Osteocyte (in vitro differentiated cells): Measurements from ENCODE around the gene FCER1G. TPM values are rescaled to one million over a fixed set of nuclear protein-coding genes. Genes with fewer than 3 reads are reported as not detected.
A peak's percentile ranks its signal among the peaks of the same experiment; 100 is the strongest.

Experiments
- DNase-seq: peaks from one replicate; pipeline ENCODE4 v3.0.0; 2021; ENCODE audit warnings: mixed read lengths; ENCODE audit not compliant: unreplicated experiment; ENCODE audit errors: extremely low spot score
- H3K27ac Mint-ChIP-seq: one replicate; pipeline ENCODE4 v1.8.0; 2021; ENCODE audit warnings: mild to moderate bottlenecking, mixed read lengths; ENCODE audit not compliant: unreplicated experiment
- H3K27me3 Mint-ChIP-seq: one replicate; pipeline ENCODE4 v1.8.0; 2021; ENCODE audit warnings: mixed read lengths; ENCODE audit not compliant: unreplicated experiment
- H3K36me3 Mint-ChIP-seq: one replicate; pipeline ENCODE4 v1.8.0; 2021; ENCODE audit warnings: mixed read lengths; ENCODE audit not compliant: unreplicated experiment
- H3K4me1 Mint-ChIP-seq: one replicate; pipeline ENCODE4 v1.8.0; 2021; ENCODE audit warnings: mixed read lengths; ENCODE audit not compliant: unreplicated experiment
- H3K4me3 Mint-ChIP-seq: one replicate; pipeline ENCODE4 v1.8.0; 2021; ENCODE audit warnings: mild to moderate bottlenecking, moderate library complexity, mixed read lengths; ENCODE audit not compliant: unreplicated experiment
- H3K9me3 Mint-ChIP-seq: one replicate; pipeline ENCODE4 v1.8.0; 2021; ENCODE audit warnings: mixed read lengths; ENCODE audit not compliant: unreplicated experiment
- total RNA-seq: library from RNA; stranded (reverse); gene quantifications from 2 replicates; pipeline ENCODE4 v1.2.1, GENCODE V29; 2021
- TF ChIP-seq, protein P1 (sequence below): fragments of 200-600 bp; sonication (generic); IDR thresholded peaks from 2 replicates; pipeline ENCODE4 v1.5.0; 2021; ENCODE audit warnings: antibody characterized with exemption, mild to moderate bottlenecking, moderate library complexity

Gene FCER1G
- total RNA-seq, 1 donor from 2014 or later: not detected

DNA sequence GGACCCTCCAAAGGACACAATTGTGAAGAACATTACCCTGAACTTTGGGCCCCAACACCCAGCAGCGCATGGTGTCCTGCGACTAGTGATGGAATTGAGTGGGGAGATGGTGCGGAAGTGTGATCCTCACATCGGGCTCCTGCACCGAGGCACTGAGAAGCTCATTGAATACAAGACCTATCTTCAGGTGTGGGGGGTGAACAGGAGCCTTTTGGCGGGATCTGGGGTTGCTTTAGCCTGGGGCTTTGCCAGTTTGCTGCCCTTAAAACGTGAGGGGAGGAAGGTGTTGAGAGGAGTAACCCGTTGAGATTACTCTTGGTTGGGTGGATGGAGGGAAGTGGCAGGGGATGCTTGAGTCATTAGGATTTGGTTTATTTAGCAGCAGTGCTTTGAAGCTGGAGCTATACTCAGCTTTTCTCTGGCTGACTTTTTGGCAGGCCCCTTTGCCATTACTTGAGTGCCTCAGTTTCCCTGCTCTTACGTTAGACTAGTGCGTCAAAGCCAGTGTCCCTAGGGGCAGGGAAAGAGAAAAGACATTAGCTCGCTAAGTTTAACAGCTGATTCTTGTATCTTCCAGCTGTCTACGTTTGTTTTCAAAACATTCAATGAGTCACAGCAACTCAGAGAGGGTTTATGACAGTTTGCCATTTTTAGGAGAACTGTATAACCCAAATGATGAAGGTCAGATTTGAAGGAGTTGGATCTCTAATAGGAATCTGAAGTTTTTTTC is 8.5 kb upstream of the FCER1G start:
- no peak overlapping the region for H3K27ac Mint-ChIP-seq
- DNase-seq: no peak

DNA sequence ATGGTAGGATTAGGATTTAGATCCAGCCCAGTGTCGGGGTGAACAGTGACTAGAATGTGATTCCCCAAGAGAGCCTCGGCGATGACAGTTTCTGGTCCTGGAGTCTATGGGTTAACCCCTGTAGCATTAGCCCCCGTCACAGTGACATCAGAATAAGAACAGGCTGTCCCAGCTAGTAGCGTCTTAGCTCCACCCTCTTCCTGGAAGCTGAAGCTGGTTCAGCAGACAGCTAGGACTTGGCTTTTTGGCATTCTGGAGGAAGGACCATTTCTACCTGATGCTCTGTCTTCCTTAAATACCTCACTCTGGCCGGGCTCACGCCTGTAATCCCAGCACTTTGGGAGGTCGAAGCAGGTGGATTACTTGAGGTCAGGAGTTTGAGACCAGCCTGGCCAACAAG is 7.9 kb upstream of the FCER1G start:
- Mint-ChIP-seq H3K27me3 (no peaks in the 10 kb centered on the region), H3K27ac (no peak overlapping the region), H3K36me3 (peaks cover 39% of the 10 kb centered on the region), H3K4me3 (no peak overlapping the region), H3K4me1 (peaks cover 24% of the 10 kb centered on the region), H3K9me3 (no peaks in the 10 kb centered on the region)
- TF ChIP-seq, protein P1, sequence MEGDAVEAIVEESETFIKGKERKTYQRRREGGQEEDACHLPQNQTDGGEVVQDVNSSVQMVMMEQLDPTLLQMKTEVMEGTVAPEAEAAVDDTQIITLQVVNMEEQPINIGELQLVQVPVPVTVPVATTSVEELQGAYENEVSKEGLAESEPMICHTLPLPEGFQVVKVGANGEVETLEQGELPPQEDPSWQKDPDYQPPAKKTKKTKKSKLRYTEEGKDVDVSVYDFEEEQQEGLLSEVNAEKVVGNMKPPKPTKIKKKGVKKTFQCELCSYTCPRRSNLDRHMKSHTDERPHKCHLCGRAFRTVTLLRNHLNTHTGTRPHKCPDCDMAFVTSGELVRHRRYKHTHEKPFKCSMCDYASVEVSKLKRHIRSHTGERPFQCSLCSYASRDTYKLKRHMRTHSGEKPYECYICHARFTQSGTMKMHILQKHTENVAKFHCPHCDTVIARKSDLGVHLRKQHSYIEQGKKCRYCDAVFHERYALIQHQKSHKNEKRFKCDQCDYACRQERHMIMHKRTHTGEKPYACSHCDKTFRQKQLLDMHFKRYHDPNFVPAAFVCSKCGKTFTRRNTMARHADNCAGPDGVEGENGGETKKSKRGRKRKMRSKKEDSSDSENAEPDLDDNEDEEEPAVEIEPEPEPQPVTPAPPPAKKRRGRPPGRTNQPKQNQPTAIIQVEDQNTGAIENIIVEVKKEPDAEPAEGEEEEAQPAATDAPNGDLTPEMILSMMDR: no peak
- DNase-seq: no peak

More for the DNA sequence above, 8.5 kb upstream of the FCER1G start:
- Mint-ChIP-seq H3K36me3 (peaks cover 33% of the 10 kb centered on the region), H3K4me1 (peaks cover 28% of the 10 kb centered on the region), H3K4me3 (no peak overlapping the region), H3K27me3 (no peaks in the 10 kb centered on the region), H3K9me3 (no peaks in the 10 kb centered on the region)
- TF ChIP-seq, protein P1: no peak

DNA sequence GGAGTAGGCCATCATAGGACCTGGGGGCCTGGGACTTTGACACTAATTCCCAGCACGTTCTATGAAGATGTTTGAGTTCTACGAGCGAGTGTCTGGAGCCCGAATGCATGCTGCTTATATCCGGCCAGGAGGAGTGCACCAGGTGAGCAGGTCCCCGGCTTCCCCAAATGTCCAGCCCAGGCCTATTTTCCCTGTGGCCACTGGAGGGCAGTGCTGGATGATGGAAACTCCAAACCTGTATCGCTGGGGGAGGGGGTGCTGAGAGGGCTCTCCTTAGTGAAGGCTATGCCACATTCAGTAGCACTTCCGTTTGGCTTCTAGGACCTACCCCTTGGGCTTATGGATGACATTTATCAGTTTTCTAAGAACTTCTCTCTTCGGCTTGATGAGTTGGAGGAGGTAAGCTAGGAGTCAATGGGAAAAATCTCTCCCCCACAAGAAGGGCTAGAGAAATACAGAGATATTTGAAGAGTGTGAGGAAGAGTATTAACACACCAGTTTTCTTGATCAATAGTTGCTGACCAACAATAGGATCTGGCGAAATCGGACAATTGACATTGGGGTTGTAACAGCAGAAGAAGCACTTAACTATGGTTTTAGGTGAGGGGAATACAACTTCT is 5.2 kb upstream of the FCER1G start:
- Mint-ChIP-seq H3K27me3 (no peaks in the 10 kb centered on the region), H3K27ac (no peak overlapping the region), H3K4me1 (peaks cover 5% of the 10 kb centered on the region), H3K4me3 (no peak overlapping the region), H3K36me3 (peaks cover 52% of the 10 kb centered on the region), H3K9me3 (no peaks in the 10 kb centered on the region)
- TF ChIP-seq, protein P1: peak; percentile 83
- no peak for DNase-seq

DNA sequence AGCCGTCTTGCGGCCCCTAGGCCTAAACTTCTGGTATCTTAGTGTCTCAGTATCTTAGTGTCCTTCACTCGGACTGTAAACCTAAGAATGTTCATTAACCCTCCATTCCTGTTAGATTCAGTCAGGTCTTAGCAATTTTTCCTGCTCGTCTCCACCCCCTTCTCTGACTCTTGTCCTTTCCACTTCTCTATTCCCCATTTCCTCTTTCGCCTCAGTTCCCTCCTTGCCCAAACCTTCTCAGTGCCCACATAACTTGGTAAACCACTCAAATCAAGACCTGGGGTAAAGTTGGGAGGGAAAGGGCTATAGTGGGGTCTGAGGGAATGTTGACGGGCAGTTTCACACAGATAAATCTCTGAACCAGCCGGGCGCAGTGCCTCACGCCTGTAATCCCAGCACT is 726 bp upstream of the FCER1G start:
- H3K4me3 Mint-ChIP-seq: no peak overlapping the region
- H3K36me3 Mint-ChIP-seq: peaks cover 40% of the 10 kb centered on the region
- no peaks in the 10 kb centered on the region for H3K27me3 Mint-ChIP-seq
- no peak for DNase-seq
- H3K27ac Mint-ChIP-seq: no peak overlapping the region
- TF ChIP-seq, protein P1: no peak
- H3K9me3 Mint-ChIP-seq: no peaks in the 10 kb centered on the region
- H3K4me1 Mint-ChIP-seq: no peaks in the 10 kb centered on the region

DNA sequence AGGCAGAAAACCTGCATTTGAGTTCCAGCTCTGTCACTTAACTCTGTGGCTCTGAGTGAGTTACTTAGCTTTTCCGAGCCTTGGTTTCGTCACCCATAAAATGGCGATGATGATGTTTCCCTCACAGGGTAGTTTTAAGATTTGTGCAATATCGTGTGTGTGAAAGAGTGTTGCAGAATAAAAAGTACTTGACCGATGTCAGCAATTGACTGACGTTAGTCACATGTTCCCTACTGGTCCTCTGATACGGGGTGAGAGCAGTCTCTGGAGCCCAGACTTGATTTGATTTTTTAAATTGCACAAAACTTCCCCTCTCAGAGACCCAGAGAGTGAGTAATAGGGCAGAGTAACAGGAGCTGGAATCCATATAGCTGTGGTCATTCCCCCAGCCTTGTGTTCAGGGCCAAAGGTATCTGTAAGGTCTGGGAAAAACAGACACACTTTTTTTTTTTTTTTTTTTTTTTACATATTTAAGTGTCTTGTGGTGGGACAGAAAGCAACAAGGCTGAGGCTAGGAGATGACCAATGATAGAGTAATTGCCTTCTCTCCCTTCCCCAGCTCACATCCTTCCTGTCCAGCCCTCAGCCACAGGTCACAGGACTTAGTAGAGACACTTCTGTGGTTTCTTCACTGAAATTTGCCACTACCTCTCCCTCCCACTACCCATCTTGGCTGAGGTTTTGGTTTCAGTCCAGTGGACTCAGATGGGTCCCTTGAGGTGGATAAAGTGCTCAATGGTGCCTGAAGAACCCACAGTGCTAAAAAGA is 2.0 kb downstream of the FCER1G start:
- Mint-ChIP-seq H3K9me3 (no peaks in the 10 kb centered on the region), H3K27ac (peak overlapping the region; percentile 13), H3K36me3 (peaks cover 26% of the 10 kb centered on the region), H3K4me1 (no peaks in the 10 kb centered on the region), H3K4me3 (no peak overlapping the region), H3K27me3 (peaks cover 3% of the 10 kb centered on the region)
- no peak for DNase-seq
- TF ChIP-seq, protein P1: no peak
